ENCODE results near the gene TCERG1L.

DNA sequence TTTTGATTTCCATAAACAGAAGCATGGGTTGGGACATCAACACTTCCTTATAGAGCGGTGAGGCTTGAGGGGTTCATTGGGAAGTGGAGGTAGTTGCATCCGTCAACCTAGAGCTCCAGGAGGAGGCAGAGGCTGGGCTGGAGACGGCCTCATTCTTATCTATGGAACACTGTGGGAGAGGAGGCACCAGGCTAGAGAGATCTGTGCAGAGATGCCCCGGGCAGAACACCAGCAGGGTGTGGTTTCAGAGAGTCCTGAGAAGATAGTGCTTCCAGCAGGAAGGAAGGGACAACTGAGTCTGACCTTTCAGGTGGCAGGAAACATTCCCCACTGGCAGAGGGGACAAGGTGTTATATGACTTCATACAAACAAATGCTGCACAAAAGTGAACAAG is 56.7 kb downstream of the TCERG1L start:
- TF ChIP-seq, protein P1, sequence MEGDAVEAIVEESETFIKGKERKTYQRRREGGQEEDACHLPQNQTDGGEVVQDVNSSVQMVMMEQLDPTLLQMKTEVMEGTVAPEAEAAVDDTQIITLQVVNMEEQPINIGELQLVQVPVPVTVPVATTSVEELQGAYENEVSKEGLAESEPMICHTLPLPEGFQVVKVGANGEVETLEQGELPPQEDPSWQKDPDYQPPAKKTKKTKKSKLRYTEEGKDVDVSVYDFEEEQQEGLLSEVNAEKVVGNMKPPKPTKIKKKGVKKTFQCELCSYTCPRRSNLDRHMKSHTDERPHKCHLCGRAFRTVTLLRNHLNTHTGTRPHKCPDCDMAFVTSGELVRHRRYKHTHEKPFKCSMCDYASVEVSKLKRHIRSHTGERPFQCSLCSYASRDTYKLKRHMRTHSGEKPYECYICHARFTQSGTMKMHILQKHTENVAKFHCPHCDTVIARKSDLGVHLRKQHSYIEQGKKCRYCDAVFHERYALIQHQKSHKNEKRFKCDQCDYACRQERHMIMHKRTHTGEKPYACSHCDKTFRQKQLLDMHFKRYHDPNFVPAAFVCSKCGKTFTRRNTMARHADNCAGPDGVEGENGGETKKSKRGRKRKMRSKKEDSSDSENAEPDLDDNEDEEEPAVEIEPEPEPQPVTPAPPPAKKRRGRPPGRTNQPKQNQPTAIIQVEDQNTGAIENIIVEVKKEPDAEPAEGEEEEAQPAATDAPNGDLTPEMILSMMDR (IDR thresholded peaks at IDR 0.05 in 8 of 11, conservative IDR thresholded peaks at IDR 0.05 in 3 of 11), result no peak
- TF ChIP-seq POLR2A (IDR thresholded peaks at IDR 0.05), result no peak
